Epithelial cell of proximal tubule (primary cell): ENCODE data around the gene SND1. TPM values are rescaled to one million over a fixed set of nuclear protein-coding genes. Genes with fewer than 3 reads are reported as not detected.

ENCODE experiments used
- DNase-seq: peaks from one replicate; pipeline ENCODE4 v3.0.0-alpha.2; 2011; ENCODE audit warnings: low read depth
- H3K4me3 ChIP-seq: 2 replicates; pipeline ENCODE4 v1.5.1; 2011; ENCODE audit warnings: low read depth, mild to moderate bottlenecking, low read length
- total RNA-seq: library from RNA; depleted of rRNA; stranded (reverse); fragments of >200 nt; gene quantifications from 2 replicates; pipeline ENCODE4 v1.2.3, GENCODE V29; 2015
- TF ChIP-seq, protein P1 (sequence below): conservative IDR thresholded peaks from 2 replicates; pipeline ENCODE4 v1.5.1; 2012; ENCODE audit warnings: low read depth, mild to moderate bottlenecking, low read length

SND1 gene
- total RNA-seq, 1 donor from 2014 or later: 122 TPM

DNA sequence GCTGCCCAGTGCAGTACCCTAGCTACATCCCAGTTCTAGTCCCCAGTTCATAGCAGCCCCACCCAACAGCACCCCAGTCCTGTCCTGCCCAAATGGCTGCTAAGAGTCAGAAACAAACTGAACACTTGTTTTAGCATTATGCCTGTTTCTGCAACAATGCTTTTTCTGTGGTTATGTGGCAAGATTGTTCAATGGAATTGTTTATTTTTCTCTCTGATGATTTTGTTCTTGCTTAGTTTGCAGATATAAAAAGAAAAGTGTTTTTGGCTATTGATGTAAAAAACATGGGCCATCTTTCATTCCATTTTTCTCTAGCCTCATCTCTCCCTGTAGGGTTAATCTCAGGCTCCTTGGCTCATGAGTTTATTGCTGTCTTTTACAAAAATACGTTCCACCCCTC is 336.8 kb downstream of the SND1 start:
- no peak for DNase-seq
- no peak overlapping the region for H3K4me3 ChIP-seq
- TF ChIP-seq, protein P1, sequence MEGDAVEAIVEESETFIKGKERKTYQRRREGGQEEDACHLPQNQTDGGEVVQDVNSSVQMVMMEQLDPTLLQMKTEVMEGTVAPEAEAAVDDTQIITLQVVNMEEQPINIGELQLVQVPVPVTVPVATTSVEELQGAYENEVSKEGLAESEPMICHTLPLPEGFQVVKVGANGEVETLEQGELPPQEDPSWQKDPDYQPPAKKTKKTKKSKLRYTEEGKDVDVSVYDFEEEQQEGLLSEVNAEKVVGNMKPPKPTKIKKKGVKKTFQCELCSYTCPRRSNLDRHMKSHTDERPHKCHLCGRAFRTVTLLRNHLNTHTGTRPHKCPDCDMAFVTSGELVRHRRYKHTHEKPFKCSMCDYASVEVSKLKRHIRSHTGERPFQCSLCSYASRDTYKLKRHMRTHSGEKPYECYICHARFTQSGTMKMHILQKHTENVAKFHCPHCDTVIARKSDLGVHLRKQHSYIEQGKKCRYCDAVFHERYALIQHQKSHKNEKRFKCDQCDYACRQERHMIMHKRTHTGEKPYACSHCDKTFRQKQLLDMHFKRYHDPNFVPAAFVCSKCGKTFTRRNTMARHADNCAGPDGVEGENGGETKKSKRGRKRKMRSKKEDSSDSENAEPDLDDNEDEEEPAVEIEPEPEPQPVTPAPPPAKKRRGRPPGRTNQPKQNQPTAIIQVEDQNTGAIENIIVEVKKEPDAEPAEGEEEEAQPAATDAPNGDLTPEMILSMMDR: no peak

DNA sequence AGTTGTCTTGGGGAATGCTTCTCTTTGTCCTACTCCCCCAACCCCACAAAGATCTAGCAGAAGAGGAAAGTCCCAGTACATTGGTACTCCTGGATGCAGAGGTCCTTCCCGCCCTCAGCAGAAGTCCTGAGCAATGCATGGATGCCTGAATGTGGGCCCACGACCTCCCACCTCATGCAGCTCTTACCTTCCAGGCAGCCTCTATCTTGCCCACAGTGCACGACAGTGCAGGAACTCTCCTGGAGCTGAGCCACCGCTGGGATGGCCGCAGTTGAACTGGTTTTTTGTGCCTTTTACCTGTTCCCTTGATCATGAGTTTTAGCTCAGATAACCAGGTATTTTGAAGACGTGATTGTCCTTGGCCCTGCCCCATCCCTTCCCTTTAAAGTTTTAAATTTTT is 341.3 kb downstream of the SND1 start:
- H3K4me3 ChIP-seq: no peak overlapping the region
- TF ChIP-seq, protein P1: no peak
- no peak for DNase-seq

DNA sequence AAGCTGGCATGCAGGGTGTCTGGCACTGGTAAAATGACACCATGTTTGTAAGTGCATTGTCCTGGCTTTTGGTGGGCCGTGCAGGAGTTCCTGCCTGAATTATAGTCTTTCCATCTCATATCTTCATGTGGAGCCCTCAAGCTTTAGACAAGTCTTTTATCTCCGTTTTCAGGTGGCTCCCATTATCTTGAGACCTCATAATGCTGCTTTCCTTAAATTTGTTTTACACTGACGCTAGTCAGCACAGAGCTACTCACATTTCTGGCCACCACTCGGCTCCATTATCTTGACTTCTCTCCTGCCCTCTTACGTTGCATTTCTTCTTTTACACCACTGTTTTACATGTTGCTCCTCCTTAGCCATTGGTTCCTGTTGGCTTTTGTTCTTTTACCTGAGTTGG is 342.0 kb downstream of the SND1 start:
- no peak for DNase-seq
- H3K4me3 ChIP-seq: no peak overlapping the region
- TF ChIP-seq, protein P1: no peak

DNA sequence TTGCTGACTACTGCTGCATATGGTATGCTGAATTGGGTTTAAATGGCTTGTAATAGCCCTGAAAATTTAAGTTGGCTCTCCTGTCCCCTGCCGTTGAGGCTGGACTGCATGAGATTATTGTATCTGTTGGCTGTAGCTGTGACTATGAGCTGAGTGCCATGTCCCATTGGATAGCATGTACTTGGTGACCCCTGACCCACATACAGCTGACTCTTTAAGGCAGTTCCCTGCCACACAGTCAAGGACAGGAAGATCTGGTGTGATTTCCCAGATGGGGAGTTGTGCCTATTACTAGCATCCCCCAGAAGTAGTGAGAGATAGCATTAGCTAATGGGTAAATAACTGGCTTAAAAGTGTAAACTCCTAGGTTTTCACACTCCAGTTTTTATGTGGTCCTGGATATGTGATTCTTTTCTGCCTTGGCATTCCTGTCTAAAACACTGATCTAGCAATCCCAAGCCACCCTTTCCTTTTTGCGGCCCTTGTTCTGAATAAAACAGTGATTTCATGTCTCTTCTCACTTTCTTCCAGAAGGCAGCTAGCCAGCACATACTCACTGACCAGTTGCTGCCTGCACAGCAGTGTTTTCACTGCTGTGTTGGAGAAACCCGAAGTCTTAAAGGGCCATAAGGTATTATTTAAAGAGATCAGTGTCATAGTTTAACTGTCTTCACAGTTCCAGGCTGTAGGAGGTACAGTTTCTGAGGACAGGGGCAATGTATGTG is 343.3 kb downstream of the SND1 start:
- no peak overlapping the region for H3K4me3 ChIP-seq
- TF ChIP-seq, protein P1: no peak
- DNase-seq: no peak

DNA sequence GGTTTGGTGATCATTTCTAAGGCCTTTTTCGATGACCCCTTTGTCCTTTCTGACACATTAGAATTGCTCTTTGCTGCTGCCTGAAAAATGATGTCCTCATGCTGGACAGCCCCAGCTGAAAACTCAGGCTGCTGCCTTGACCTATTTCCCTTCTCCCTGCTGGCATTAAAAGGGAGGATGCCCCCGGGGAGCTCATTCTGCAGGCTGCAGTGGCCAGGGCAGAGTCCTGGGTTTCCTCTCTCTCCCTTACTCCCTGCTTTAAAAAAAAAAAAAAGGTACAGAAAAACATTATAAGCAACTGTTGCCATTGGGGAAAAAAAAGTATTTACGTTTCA is 343.9 kb downstream of the SND1 start:
- TF ChIP-seq, protein P1: no peak
- DNase-seq: no peak

DNA sequence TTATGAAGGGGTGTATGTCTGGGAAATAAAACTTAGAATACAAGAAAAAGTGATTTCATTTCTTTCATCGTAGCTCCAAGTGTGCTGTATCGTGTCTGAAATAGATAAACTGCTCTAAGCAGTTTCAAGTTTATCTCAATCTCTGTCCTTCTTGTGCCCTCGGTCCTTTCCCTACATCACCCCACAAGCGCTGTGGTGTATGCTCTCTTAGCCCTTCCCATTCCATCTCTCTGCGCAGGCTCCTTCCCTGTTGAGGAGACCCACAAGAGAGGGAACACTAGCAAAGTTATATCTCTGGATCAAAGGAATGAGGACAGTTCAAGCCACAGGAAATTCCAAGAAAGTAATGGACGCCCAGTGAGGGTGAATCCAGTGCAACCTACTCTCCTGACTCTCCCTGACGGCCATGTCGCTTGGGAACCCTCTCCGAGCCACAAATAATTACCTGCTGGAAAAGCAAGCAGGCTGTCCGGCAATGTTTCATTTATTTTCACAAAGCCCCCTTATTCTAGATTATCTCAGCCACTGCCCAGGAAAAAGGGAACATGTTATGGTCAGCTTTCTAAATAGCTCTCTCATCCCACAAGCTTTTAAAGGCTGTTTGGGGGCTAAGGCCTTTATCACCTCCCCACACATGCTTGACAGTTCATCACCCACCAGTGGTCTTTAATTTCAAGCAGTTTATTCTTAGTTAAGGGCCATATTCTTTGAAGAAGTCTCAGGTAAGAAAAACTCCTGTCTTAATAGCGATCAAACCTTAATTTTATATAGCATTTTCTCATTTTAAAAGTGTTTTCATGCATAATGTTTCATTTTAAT is 344.5 kb downstream of the SND1 start:
- TF ChIP-seq, protein P1: no peak
- no peak for DNase-seq
- no peak overlapping the region for H3K4me3 ChIP-seq

More for the DNA sequence above, 343.9 kb downstream of the SND1 start:
- no peak overlapping the region for H3K4me3 ChIP-seq
